Measurements from ENCODE around the gene MEF2C. TPM values are rescaled to one million over a fixed set of nuclear protein-coding genes. Genes with fewer than 3 reads are reported as not detected.

The MEF2C gene
- total RNA-seq, 1 experiment from 2014 or later, result 1.7 TPM

DNA sequence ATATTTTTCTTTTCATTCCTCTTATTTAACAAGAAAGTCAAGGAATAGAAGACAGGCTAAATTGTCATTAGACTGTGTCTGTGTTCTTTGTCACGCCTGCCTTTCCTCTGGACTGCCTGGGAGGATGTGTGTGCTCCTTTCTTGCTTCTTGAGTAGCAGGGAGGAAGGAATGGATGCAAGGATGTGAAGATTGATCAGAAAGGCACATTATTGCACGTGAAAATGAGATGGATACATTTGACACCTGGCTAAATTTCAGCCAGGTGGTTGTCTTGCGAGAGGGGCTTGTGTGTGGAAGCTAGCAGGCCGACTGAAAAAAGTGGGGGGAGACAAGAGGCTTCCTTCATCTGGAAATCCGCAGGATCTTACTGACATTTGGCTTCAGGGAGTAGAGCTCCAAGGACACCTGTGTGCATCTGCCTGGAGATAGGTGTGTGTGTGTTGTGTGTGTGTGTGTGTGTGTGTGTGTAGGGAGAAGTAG lies 200.1 kb downstream of the MEF2C start:
- Mint-ChIP-seq H3K4me3 (no peak overlapping the region), H3K36me3 (no peaks in the 10 kb centered on the region), H3K4me1 (peaks cover 61% of the 10 kb centered on the region), H3K27ac (no peak overlapping the region), H3K27me3 (ENCODE audit: low read depth) (peaks cover 100% of the 10 kb centered on the region), H3K9me3 (no peaks in the 10 kb centered on the region)
- CTCF ChIA-PET, result interaction anchor here (0.8 to 2.8 kb wide), 3 partner anchors 8 to 902 kb away, joined by 4 to 19 read pairs (median 17); no protein-coding TSS in a partner anchor
- no peak for DNase-seq (ENCODE audit: low spot score)
- POLR2A ChIA-PET, result no interaction called here
- TF ChIP-seq FOXP1 (CRISPR knock-in tag; IDR thresholded peaks at IDR 0.05; ENCODE audit: borderline replicate concordance), result no peak
- TF ChIP-seq CREB1 (CRISPR knock-in tag; IDR thresholded peaks at IDR 0.05), result no peak
- no peak for TF ChIP-seq JAZF1 (CRISPR knock-in tag; IDR thresholded peaks at IDR 0.05)
- TF ChIP-seq, protein P1, sequence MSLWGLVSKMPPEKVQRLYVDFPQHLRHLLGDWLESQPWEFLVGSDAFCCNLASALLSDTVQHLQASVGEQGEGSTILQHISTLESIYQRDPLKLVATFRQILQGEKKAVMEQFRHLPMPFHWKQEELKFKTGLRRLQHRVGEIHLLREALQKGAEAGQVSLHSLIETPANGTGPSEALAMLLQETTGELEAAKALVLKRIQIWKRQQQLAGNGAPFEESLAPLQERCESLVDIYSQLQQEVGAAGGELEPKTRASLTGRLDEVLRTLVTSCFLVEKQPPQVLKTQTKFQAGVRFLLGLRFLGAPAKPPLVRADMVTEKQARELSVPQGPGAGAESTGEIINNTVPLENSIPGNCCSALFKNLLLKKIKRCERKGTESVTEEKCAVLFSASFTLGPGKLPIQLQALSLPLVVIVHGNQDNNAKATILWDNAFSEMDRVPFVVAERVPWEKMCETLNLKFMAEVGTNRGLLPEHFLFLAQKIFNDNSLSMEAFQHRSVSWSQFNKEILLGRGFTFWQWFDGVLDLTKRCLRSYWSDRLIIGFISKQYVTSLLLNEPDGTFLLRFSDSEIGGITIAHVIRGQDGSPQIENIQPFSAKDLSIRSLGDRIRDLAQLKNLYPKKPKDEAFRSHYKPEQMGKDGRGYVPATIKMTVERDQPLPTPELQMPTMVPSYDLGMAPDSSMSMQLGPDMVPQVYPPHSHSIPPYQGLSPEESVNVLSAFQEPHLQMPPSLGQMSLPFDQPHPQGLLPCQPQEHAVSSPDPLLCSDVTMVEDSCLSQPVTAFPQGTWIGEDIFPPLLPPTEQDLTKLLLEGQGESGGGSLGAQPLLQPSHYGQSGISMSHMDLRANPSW (CRISPR knock-in tag; conservative IDR thresholded peaks at IDR 0.05; ENCODE audit: low read depth), result no peak
- no peak for TF ChIP-seq NR3C1 (CRISPR knock-in tag; conservative IDR thresholded peaks at IDR 0.05; ENCODE audit: low read depth)
- TF ChIP-seq ZNF396 (CRISPR knock-in tag; IDR thresholded peaks at IDR 0.05; ENCODE audit: borderline replicate concordance), result no peak
- no peak for TF ChIP-seq RORB (CRISPR knock-in tag; IDR thresholded peaks at IDR 0.05)
- TF ChIP-seq NFE2L1 (CRISPR knock-in tag; IDR thresholded peaks at IDR 0.05), result no peak
- TF ChIP-seq SP1 (CRISPR knock-in tag; conservative IDR thresholded peaks at IDR 0.05), result no peak
- TF ChIP-seq TEAD1 (CRISPR knock-in tag; IDR thresholded peaks at IDR 0.05), result no peak
- no peak for TF ChIP-seq TP53 (CRISPR knock-in tag; IDR thresholded peaks at IDR 0.05)
- no peak for TF ChIP-seq FOXK1 (CRISPR knock-in tag; IDR thresholded peaks at IDR 0.05)
- no peak for TF ChIP-seq ESRRA (CRISPR knock-in tag; IDR thresholded peaks at IDR 0.05; ENCODE audit: borderline replicate concordance)
- ATAC-seq, result no peak

DNA sequence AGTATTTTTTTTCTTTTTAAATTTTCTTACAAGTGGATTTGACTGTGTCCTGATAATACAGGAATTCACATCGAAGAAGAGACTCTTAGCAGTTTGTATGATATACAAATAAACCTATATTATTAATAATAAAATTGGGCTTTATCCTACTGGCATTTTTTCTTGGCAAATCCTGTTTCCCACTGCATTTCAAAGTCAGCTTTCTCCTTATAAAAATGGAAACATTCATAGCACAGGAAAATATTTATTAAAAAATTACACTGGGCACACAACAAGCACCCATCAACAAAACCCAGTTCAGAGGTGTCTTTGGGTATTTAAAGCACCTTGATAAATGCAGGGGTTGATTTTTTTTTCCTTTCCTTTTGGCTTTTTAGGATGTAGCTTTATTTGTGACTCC lies 200.9 kb downstream of the MEF2C start:
- no peaks in the 10 kb centered on the region for H3K9me3 Mint-ChIP-seq
- ChIA-PET POLR2A (no interaction called here), CTCF (interaction anchor here (2.6 to 3.0 kb wide), 2 partner anchors 9 to 901 kb away, joined by 13 to 35 read pairs; no protein-coding TSS in a partner anchor)
- TF ChIP-seq, protein P2, sequence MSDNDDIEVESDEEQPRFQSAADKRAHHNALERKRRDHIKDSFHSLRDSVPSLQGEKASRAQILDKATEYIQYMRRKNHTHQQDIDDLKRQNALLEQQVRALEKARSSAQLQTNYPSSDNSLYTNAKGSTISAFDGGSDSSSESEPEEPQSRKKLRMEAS (CRISPR knock-in tag; IDR thresholded peaks at IDR 0.05), result no peak
- TF ChIP-seq NR3C1 (CRISPR knock-in tag; conservative IDR thresholded peaks at IDR 0.05; ENCODE audit: low read depth) (no peak), NR1H2 (CRISPR knock-in tag; IDR thresholded peaks at IDR 0.05) (no peak), GTF2I (CRISPR knock-in tag; conservative IDR thresholded peaks at IDR 0.05) (no peak), MYBL2 (CRISPR knock-in tag; IDR thresholded peaks at IDR 0.05) (no peak), TEAD4 (CRISPR knock-in tag; IDR thresholded peaks at IDR 0.05) (no peak), TCF7 (CRISPR knock-in tag; IDR thresholded peaks at IDR 0.05; ENCODE audit: low read depth) (no peak), TEAD1 (CRISPR knock-in tag; IDR thresholded peaks at IDR 0.05) (no peak)
- TF ChIP-seq, protein P3, sequence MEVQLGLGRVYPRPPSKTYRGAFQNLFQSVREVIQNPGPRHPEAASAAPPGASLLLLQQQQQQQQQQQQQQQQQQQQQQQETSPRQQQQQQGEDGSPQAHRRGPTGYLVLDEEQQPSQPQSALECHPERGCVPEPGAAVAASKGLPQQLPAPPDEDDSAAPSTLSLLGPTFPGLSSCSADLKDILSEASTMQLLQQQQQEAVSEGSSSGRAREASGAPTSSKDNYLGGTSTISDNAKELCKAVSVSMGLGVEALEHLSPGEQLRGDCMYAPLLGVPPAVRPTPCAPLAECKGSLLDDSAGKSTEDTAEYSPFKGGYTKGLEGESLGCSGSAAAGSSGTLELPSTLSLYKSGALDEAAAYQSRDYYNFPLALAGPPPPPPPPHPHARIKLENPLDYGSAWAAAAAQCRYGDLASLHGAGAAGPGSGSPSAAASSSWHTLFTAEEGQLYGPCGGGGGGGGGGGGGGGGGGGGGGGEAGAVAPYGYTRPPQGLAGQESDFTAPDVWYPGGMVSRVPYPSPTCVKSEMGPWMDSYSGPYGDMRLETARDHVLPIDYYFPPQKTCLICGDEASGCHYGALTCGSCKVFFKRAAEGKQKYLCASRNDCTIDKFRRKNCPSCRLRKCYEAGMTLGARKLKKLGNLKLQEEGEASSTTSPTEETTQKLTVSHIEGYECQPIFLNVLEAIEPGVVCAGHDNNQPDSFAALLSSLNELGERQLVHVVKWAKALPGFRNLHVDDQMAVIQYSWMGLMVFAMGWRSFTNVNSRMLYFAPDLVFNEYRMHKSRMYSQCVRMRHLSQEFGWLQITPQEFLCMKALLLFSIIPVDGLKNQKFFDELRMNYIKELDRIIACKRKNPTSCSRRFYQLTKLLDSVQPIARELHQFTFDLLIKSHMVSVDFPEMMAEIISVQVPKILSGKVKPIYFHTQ (CRISPR knock-in tag; IDR thresholded peaks at IDR 0.05), result no peak
- H3K27me3 Mint-ChIP-seq (ENCODE audit: low read depth), result peaks cover 100% of the 10 kb centered on the region
- no peak for DNase-seq (ENCODE audit: low spot score)
- peaks cover 61% of the 10 kb centered on the region for H3K4me1 Mint-ChIP-seq
- H3K4me3 Mint-ChIP-seq, result no peak overlapping the region
- H3K36me3 Mint-ChIP-seq, result no peaks in the 10 kb centered on the region
- no peak overlapping the region for H3K27ac Mint-ChIP-seq
- no peak for ATAC-seq
